HG03521 (cell line): ENCODE measurements around the gene FAM3A.
"Not testable (repeated sequence)": the region's sequence is repeated elsewhere in the genome, so short reads cannot be mapped to it uniquely, and the experiment has no call there.

Source experiments
- ATAC-seq: cut with Tn5 transposase; IDR thresholded peaks from one replicate; pipeline ENCODE4 v1.9.1; 2021; ENCODE audit warnings: mild to moderate bottlenecking, moderate library complexity; ENCODE audit not compliant: unreplicated experiment

FAM3A gene, protein sequence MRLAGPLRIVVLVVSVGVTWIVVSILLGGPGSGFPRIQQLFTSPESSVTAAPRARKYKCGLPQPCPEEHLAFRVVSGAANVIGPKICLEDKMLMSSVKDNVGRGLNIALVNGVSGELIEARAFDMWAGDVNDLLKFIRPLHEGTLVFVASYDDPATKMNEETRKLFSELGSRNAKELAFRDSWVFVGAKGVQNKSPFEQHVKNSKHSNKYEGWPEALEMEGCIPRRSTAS

DNA sequence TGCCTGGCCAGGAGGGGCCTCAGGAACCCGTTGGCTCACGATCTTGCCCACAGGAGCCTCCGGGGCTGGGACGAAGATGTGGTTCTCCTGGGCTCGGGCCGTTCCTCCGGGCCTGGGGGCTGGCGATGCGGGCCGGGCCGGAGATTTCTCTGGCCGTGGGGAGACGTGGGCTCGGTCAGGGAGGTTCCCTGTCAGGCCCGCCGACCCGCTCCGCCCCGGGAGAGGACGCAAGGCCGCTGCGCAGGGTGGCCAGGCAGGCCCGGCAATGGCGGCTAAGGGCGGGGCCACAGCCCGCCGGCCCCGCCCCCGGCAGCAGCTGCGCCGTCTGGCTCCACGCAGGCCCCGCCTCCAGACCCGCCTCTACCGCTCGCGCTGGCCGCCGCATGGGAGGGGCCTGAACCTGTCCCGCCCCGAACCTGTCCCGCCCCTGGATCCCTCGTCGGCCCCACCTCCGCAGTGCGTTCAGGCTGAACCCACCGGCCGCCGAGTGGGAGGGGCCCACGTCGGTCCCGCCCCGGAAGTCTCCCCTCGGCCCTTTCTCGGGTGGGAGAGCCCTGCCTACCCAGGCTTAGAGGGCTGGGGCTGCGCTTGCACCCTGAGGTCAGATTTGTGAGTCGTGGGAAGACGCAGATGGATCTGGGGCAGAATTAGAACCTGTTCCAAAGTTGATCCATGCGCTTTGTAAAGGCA lies at the start of gene FAM3A:
Gene FAM3A (minus strand): TSS at position 267 of the 690 bp plus-strand sequence. CDS start 460 bp downstream, outside the sequence.
- peak; percentile 93 for ATAC-seq

DNA sequence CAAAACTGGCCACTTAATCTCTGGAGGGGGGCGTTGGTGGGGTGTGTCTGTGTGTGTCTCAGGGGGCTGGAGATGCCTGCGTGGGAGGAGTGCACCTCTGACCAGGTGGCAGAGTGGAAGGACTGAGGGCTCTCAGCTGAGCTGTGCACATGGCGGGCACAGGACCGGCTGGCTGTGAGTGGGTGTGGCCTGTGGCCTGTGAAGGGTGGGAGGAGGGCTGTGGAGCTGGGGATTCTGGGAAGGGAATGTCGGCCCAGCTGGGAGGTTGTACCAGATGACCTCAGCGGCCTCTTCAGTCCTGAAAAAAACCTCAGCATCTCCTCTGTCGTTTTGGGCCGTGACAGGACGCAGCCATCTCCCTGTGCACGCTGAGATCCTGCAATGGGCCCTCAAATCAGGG lies 46.3 kb upstream of the FAM3A start:
- ATAC-seq: not testable (repeated sequence)

DNA sequence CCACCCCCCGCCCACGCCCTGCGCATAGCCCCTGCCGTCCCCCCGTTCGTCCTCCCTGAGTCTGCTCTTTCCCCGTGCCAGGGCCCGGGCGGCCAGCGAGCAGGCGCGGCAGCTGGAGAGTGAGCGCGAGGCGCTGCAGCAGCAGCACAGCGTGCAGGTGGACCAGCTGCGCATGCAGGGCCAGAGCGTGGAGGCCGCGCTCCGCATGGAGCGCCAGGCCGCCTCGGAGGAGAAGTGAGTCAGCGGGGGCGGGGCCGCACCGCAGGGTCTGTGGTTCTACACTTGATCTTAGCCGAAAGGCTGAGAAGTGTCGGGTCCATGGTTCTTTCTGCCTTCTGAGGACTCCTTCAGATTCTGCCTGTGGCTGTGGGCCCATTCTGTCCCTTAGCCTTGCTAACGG lies 44.3 kb upstream of the FAM3A start:
- not testable (repeated sequence) for ATAC-seq

DNA sequence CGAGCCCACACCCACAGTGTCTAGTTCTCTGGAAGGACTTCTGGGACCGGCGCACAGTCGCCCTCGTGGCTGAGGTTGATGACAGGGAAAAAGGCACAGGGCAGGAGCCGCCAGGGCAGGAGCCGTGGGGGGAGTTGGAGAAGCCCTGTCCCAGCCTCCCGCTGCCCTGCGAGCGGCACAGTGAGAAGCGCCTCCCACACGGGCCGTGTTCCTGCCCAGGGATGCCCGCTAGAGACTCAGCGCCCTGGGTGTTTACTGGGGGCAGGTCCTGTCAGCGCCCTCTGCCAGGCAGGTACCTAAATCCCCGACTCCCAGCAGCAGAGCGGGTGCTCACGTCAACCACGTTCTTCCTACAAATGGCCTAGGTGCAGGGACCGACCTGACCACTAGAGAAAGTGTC lies 42.9 kb upstream of the FAM3A start:
- ATAC-seq: not testable (repeated sequence)

DNA sequence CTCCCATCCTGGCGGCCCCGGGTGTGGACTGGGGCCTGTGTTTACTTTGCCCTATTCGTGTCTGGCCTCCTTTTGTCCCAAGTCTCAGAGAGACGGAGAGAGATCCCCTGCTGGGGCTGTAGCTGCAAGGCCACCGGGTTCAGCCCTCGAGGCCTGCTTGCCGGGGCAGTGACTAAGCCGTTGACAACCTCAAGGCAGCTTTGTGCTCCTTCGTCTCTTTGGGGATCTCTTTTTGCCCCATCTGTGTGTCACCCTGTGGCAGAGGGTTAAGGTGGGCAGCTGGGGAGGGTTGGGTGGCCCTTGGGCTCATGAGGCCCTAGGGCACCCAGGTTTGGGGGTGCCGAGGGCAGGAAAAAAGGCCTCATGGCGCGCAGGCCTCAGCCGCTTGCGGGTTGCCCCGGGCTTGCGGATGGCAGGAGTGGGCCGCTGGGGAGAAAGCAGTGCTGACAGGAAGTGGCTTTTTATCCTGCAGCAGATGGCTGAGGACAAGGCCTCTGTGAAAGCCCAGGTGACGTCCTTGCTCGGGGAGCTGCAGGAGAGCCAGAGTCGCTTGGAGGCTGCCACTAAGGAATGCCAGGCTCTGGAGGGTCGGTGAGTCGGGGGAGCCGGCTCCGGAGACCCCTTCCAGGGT lies 42.1 kb upstream of the FAM3A start:
- not testable (repeated sequence) for ATAC-seq

DNA sequence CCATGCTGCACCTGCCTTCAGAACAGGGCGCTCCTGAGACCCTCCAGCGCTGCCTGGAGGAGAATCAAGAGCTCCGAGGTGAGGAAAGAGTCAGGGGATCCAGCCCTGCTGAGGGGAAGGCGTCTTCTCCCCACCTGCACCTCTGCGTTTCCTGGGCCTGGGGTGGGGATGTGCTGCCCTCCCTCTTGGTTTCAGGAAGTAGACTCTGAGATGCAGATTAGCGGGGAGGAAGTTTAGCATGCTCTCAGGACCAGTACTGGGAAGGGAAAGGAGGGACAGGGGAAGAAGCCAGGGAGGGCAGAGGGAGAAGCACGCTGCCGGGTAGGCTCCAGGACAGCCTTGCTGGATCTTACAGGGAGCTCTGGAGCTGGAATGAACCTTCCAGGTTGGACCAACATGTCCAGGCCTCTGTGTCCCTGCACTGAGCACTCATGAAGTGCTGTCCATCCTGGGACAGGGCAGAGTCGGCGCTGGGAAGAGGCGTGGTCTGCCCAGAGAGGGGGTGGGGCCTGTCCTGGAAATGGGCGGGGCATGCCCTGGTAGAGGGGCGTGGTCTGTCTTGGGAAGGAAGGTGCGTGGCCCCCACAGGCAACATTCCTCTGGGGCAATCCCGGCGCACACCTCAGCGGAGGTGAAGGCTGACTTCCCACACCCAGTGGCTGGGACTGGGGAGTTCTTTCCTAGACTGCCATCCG lies 36.2 kb upstream of the FAM3A start:
- ATAC-seq: not testable (repeated sequence)

DNA sequence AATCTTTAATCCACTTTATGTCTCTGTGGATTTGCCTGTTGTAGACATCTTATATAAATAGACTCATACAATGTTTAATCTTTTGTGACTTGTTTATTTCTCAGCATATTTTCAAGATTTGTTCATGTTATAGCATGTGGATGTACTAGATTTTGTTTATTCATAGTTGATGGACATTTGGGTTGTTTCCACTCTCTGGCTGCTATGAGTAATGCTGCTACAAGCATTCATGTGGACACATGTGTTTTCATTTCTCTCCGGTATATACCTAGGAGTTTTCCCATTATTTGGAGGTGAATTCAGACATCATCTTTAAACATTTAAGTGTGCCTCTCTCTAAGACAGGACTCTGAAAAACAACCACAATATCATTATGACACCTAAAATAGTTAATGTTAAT lies 33.7 kb upstream of the FAM3A start:
- ATAC-seq: no peak

DNA sequence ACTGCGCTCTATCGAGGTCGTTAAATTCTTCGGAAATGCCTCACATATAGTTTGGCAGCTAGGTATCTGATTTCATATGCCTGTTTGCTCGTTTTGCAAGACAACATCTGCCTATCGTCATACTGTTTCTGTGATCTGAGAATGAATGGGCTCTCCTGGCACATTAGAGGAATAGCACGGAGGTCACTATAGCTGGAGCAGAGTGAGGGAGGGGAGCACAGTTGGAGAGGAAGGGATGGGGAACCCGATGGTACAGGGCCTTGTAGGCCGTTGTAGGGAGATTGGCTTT lies 31.9 kb upstream of the FAM3A start:
- no peak for ATAC-seq

DNA sequence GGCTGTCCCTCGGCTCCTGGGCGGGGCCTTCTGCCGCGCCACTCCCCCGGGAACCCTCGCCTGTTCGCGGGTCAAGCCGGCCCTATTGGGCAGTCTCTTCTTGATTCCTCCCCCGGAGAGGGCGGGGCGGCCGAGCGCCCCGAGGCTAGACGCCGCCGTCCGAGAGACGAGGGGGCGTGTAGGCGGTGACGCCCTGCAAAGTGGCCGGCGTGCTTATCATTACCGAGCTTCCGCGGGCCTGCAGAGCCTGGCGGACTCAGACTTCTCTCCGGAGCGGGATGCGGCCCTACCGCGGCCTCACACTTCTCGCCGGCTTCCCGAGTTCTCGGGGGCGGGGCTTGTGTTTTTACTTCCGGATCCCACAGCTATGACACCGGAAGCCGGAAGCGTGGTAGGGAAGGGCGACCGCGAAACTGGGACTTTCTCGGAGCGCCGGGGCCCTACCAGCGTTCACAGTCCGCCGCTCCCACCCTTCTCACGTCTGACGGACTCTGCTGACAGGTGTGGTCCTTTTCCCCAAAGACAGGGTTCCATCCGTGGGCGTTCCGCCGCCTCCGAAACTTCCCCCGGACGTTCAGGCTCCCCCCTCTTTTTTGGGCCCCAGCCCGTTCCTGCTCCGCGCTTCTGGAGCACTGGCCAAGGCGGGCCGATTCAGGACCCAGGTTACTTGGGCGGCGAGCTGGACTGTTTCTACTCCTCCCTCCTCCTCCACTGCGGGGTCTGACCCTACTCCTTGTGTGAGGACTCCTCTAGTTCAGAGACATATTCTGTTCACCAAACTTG lies 31.4 kb upstream of the FAM3A start, which contains the start of gene IKBKG:
Gene IKBKG (plus strand): TSS at position 376 of the 783 bp plus-strand sequence. CDS start 4,383 bp downstream, outside the sequence.
- peak; percentile 76 for ATAC-seq

DNA sequence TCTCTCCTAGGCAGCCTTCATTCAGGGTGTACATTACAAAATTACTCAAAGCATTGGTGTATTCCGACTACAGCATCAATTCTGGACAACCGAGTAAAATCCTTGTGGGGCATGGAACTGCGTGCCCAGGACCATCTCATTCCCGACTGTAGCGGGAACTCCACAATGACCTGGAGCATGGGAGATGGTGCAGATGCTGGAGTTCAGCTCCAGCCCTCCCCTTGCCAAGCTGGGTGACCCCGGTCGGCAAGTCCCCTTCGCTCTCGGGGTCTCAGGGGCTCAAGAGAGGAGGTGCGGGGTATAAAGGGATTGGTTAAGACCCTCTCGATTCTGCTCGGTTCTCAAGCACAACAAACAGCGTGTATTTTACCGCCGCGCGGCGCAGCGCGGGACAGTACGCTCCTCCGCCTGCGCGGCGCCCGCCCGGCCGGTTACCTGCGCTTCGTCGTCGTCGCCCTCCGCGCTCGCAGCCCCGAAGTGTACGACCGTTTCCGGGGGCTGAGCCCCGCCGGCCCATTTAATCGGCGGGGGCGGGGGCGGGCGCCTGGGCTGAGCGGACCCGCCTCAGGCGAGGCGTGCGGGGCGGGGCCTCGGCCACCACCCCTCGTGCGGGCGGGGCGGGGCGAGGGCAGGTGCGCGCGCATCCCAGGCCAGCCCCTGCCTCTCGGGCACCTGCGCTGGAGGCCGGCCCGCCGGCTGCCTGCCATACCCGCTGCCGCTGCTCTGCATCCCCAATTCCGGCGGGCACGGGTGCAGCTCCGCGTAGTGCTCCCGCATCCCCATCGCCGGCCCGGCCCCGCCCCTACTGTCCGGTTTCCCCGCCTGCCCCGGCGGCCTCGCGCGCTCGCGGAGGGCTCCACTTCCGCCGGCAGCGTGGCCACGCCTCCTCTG lies 30.6 kb upstream of the FAM3A start, which contains the start of gene G6PD:
Gene G6PD (minus strand): TSS at position 493 of the 891 bp plus-strand sequence. CDS start 691 bp downstream, outside the sequence.
- peak; percentile 45 for ATAC-seq

DNA sequence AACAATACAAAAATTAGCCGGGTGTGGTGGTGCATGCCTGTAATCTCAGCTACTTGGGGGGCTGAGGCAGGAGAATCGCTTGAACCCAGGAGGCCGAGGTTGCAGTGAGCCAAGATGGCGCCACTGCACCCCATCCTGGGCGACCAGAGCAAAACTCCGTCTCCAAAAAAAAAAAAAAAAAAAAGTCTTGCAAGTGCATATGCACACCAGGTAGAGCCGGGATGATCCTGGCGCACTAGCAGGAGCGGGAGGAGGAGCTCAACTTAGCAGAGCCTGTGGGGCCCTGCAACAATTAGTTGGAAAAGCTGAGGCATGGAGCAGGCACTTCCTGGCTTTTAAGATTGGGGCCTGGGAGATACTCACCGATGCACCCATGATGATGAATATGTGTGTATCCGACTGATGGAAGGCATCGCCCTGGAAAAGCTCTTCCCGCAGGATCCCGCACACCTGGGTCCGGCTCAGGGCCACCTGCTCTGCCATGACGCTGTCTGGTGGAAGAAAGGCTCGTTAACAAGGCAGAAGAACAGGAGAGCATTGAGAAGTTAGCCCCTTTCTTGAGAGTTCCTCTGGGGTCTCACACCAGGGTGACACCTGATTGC lies 29.7 kb upstream of the FAM3A start:
- ATAC-seq: no peak

DNA sequence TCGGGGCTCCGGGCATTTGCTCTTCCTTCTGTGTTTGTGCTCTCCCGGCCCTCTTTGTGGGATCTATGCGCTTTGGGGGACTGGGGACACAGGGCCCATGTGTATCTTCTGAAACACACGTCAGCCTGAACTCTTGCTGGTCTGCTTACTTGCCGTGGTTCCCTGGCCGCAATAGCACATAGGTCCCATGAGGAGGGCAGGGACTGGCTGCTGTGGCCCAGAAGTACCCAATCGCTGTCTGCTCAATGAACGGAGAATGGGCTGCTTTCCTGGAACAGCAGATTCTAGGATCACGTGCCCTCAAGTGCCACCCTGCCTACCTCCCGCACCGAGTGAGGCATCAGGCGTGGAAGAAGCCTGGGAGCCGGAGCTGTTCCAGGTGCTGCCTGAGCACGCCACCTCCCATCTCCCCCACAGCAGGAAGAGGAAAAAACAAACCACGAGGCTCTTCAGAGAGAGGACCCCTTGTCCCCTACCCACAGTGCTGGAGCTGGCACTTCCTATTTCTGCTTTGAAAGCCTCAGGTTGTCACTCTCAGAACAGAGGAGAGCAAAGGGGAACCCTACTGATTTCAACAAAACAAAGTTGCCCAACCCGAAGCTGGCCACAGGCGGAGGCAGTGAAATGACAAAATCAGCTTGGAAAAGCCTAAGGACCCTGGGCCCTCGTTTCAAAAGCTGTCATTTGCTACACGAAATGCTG lies 26.8 kb upstream of the FAM3A start:
- no peak for ATAC-seq

DNA sequence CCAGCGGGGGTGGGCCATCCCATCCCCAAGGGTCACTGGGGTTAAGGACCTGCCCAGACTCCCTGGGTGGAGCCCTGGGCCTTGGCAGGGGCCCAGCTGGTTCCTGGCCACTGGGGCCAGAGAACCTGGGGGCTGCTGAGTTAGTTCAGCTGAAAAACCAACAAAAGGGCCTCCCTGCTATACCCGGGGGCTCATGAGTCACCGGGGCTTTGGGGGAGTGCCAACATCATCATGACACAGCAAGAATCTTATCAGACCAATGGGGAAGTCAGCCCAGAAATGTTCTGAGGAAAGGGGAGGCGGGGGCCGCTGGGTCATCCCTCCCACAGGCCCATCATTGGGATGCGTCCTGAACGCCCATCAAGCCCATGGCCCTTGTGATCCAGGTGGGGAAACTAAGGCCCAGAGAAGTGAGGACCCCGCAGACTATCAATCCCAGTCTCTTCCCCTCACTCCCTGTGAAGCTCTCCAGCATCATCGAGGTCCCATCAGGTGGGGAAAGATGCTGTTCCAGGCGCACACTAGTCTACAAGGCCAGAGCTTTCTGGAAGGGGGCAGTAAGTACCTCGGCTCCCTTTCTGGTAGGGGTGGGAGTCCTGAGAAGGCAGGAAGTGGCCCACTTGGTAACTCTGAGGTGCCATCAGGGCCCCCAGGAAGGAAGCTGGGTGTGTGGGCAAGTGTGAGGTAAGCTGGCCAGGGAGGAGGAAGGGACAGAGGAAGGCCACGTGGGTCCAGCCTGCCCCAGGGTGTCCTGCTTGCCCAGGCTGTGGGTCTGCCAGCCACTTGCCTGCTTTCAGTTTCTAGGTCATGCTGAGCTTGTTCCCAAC lies 26.1 kb upstream of the FAM3A start:
- ATAC-seq: no peak

DNA sequence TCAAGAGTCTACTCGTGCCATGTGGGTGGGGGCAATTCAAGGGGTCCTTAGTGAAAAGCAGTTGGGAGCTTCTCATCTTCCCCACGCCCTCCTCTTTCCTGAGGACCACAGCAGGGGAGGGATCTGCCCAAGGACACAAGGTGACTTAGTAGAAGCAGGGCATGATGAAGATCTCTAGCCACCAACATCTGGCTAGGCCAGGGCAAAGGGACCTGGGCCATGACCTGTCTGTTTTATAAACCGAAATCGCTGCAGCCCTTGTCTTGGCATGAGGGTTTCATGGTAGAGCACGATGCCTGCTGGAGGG lies 25.5 kb upstream of the FAM3A start:
- no peak for ATAC-seq

DNA sequence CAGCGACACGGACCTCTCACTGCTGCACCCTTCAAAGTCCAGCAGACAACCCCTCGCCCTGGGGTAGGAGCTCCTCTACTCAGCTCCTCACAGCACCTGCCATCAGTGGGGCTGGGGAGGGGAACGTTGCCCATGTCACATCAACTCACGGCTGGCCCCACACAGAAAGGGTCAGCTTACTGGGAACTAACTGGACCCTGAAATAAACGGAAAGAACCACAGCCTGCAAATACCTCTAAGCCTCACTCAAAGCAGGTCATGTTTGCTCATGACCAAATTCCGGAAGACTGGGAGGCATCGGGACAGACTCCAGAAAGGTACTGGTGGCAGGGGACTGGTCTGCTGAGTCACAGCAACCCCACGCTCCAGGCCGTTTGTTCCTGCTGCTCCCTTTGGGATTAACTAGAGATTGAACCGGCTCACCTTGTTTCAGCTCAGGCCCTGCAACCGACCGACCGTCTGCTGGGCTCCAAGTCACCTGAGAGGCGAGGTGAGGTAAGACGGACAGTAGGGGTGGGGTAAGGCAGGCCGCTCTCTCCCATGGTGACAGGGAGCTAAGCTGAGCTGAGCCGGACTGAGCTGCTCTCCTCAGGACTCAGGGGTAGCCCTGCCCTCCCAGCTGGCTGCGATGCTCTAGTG lies 25.0 kb upstream of the FAM3A start:
- no peak for ATAC-seq

DNA sequence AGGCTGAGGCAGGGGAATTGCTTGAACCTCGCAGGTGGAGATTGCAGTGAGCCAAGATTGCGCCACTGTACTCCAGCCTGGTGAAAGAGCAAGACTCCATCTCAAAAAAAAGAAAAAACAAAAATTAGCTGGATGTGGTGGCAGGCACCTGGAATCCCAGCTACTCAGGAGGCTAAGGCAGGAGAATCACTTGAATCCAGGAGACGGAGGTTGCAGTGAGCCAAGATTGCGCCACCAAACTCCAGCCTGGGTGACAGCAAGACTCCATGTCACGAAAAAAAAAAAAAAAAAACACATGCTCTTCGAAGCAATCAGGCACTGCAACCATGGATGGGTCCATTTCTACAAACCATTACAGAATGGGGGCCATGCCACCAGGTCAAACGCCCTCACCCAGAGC lies 24.3 kb upstream of the FAM3A start:
- ATAC-seq: not testable (repeated sequence)

DNA sequence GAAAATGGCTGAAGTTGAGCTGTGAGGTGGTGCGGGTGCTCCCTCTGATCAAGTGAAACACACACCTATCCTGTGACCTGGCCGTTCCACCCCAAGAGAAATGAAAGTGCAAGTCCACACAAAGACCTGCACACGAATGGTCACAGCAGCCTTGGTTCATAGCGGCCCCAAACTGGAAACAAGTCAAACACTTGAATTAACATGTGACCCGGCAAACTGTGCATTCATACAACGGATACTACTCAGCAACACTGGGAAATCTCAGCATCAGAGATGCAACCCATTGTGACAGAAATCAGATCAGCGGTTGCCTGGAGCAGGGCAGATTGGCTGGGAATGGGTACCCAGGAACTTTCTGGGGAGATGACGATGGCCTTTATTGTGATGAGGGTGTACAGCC lies 23.0 kb upstream of the FAM3A start:
- no peak for ATAC-seq

DNA sequence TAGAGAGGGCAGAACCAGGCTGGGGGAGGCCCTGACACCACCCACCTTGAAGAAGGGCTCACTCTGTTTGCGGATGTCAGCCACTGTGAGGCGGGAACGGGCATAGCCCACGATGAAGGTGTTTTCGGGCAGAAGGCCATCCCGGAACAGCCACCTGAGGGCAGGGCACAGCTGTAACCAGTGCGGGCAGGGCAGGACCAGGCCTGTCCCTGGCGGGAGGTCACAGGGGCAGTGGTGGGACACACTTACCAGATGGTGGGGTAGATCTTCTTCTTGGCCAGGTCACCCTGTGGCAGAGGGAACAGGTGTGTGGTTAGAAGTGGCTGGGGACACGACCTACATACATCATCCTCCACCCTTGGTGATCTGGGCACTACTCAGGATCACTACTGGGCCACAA lies 19.9 kb upstream of the FAM3A start:
- no peak for ATAC-seq
